ENCODE measurements around the gene KLHL5. TPM values are rescaled to one million over a fixed set of nuclear protein-coding genes. Genes with fewer than 3 reads are reported as not detected.

The KLHL5 gene
- polyA plus RNA-seq, 4 donors, result 38.8 to 45.4 (median 42.5) TPM

- no peak for DNase-seq (ENCODE audit: low read depth in 4 of 4, low spot score in 2 of 4)
These were observed 104.6 kb downstream of the KLHL5 start for GRCh38 chr4:39166669-39167068.

- DNase-seq (ENCODE audit: low read depth in 4 of 4, low spot score in 2 of 4), result no peak
These were observed 107.4 kb downstream of the KLHL5 start for GRCh38 chr4:39169426-39169825.

- no peak for DNase-seq (ENCODE audit: low read depth in 4 of 4, low spot score in 2 of 4)
These were observed 108.3 kb downstream of the KLHL5 start for GRCh38 chr4:39170301-39170700.

Other genes with a start within 250 kb of the KLHL5 start
- under 1 TPM; 0.49 to 0.65 (median 0.58) TPM for gene TLR6, start 205.4 kb upstream of the KLHL5 start, polyA plus RNA-seq (ENCODE audit: insufficient read length in 4 of 4)
- 10 to 100 TPM; 26.7 to 42.4 (median 33.6) TPM for gene FAM114A1, start 194.4 kb upstream of the KLHL5 start, polyA plus RNA-seq (ENCODE audit: insufficient read length in 4 of 4)
- 1 to 10 TPM; 3.2 to 4.1 (median 3.4) TPM for gene TMEM156, start 29.8 kb upstream of the KLHL5 start, polyA plus RNA-seq (ENCODE audit: insufficient read length in 4 of 4)
- gene WDR19, start 120.3 kb downstream of the KLHL5 start, polyA plus RNA-seq (ENCODE audit: insufficient read length in 4 of 4), result 100 to 1,000 TPM in 1 of 4 donors, 10 to 100 TPM in 3; 60.8 to 113 (median 87.2) TPM

All from left renal cortex interstitium (tissue), 4 donors.